Fibroblast of skin of scalp (primary cell): Measurements from ENCODE around the gene VSX1.
A peak's percentile ranks its signal among the peaks of the same experiment; 100 is the strongest.

ENCODE experiments used
- DNase-seq: peaks from one replicate; pipeline ENCODE4 v3.0.0-alpha.2; 2013

VSX1 gene

DNA sequence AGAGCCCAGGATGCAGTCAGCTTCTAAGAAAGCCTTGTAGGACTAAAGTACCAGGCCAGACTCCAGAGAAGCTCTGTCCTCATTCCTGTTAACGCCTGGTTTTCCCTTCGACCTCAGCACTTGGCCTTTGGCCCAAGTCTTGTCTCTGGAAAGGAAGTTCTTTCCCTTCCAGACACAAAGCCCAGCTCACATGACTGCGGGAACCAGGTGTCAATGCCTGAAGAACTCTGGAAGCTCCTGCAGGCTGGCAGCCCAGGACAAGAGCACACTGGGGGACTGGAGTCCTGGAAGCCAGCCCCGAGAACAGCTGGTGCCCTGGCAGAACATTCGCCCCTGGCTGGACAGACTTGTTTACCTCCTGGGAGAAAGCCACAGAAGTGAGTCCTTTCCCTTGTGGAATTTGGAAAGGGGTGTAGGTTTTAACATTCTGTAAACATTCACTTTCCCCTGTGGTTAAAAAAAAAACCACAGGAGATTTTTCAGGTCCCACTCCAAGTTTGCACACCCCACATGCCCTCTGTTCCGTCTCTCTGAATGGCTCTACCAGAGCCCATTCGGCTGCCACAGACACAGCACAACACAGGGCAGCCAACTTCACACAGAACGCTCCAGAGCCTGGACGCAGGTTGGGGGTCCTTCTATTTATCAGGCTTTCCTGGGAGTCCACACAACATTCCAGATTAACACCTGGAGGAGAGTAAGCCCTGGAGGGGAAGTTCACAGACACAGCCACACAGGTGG is 42.1 kb downstream of the VSX1 start:
- peak; percentile 20 for DNase-seq

DNA sequence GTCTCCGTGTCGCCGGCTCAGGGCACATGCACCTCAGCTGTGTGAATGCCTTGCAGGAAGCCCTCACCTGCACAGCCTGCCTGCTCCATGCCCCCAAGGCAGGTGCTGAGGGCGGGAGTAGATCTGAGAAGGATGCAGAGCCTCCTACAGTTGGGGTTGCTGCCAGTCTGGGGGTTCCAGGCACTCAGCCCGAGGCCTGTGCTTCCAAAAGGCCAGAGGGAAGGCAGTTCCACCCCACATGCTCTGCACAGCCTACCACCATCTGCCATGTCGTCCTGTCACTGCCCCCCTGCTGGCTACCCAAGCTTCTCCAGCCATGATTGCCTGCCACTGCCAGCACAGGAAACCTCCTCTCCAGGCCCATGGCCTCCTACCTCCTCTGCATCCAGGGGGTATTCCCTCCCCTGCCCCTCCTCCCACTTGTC is 43.3 kb downstream of the VSX1 start:
- DNase-seq, result no peak

DNA sequence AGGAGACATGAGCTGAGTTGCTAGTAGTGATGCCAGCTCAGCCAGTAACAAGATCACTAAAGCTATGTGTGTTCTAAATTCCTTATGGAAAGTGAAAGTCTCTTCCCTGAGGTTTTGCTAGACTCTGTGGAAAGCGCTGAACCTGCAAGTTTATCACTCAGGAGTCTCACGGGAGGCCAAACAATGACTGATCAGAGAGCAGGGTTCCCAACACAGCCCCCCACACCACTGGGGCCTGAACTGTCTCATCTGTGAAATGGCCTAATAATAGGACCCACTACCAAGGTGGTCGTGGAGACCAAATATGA is 43.9 kb downstream of the VSX1 start:
- DNase-seq, result no peak

DNA sequence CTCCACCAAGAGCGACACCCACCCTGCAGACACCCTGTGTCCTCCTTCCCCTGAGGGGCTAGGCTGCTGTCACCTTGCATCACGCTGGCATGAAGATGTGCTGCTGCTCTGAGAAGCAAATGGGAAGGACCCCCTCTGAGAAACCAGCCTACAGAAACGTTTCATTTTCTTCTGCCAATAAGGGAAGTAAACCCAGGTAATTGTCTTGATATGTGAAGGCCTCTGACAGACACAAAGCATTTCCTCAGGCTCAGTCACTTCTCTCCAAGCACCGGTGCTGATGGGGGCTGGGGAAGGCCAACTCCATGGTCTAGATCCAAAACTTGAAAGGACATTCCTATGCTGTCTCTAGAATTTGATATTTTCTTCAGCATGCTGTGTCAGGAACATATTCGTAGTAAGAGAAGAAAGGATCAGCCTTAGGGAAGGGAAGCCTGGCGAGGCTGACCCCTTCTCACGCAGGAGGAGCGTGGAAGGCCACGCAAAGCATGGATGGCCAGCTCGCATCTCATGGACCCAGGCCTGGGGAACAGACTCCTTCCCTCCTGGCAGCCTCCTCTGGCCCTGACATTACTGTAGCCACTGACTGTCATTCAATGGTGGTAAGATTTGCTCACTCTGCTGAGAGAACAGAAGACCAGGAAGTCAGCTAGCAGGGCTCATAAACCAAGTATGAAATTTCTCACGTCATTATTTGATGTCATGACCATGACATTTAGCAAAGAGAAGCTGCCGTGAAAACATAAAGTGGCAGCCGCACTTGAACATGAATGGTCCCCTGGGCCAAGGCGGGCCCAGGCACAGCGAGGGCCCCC is 44.4 kb downstream of the VSX1 start:
- no peak for DNase-seq

DNA sequence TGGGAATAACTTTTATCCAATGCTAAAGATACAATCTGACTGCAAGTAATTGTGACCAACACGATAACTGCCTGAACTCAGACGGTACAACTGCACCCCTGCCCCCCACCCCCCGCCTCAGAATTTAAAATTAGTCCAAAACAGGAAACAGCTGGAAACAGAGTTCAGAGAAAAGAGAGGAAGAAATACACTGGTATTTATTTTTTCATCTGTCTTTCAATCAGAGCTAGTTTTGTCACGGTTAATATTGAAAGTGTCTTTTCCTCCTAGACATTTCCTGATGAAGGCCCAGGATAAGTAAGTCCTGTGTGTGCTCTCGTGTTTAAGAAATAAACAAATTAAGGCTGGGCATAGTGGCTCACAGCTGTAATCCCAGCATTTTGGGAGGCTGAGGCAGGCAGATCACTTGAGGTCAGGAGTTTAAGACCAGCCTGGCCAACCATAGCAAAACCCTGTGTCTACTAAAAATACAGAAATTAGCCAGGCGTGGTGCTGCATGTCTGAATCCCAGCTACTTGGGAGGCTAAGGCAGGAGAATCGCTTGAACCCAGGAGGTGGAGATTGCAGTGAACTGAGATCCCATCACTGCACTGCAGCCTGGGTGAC is 45.5 kb downstream of the VSX1 start:
- DNase-seq, result no peak

DNA sequence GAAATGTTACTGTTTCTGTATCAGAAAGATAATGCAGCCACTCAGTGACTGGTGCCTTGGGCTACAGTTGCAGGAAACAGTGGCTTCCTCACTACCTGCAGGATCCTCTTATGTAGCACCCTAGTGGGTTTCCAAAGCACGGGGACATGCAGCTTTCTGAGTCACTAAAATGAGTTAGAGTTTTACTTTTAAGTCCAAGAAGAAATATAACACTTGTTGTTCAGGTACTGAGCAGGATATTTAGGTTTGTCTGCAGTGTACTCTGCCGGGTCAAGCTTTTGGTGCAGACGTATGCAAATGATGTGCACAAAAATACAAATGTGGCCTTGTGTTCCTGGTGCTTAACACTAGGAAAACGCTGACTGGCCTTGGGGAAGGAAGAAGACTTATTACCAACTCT is 46.0 kb downstream of the VSX1 start:
- no peak for DNase-seq

DNA sequence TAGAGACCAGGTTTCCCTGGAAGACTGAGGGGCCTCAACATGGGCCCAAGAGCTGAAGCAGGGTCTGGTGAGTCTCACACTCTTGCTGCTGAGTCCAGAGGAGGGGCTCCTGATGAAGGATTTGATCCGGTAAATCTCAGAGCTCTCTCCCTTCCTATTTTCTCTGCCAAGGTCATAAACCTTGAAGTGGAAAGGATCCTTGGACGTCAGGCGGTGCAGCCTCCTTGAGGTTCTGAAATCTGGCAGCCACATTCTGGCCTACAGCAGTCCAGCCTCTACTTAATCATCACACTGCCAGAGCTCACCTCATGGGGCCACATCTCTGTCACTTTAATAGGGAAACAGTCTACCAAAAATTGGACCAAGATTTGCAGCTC is 48.0 kb downstream of the VSX1 start:
- no peak for DNase-seq

DNA sequence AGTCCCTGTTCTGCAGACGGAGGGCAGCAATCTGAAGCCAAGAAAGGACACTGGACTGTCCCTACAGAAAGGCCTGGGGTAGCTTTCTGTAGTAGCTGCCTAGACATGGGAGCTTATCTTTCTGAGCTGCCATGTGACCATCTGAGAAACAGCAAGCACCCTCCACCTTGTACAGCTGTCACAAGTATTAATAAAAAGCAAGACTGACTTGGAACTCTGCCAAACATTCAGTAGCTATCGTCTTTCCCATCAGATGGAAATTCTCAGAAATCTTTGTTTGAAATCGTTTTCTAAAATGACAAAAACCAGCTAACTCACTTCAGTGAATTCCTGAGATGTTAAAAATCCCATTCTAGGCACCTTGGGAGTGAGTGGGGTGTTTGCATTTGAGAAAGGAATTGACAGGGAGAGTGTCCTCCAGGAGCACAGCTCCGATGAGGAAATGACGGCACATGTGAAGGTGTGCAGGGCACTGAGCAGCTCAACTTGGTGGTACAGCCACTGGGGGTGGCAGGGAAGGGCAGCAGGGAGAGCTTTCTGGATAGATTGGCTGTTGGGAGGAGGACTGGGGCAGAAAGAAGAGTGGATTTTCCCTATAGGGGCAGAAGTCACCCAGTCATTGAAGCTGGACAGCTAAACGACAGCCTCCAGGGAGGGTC is 48.5 kb downstream of the VSX1 start:
- no peak for DNase-seq

DNA sequence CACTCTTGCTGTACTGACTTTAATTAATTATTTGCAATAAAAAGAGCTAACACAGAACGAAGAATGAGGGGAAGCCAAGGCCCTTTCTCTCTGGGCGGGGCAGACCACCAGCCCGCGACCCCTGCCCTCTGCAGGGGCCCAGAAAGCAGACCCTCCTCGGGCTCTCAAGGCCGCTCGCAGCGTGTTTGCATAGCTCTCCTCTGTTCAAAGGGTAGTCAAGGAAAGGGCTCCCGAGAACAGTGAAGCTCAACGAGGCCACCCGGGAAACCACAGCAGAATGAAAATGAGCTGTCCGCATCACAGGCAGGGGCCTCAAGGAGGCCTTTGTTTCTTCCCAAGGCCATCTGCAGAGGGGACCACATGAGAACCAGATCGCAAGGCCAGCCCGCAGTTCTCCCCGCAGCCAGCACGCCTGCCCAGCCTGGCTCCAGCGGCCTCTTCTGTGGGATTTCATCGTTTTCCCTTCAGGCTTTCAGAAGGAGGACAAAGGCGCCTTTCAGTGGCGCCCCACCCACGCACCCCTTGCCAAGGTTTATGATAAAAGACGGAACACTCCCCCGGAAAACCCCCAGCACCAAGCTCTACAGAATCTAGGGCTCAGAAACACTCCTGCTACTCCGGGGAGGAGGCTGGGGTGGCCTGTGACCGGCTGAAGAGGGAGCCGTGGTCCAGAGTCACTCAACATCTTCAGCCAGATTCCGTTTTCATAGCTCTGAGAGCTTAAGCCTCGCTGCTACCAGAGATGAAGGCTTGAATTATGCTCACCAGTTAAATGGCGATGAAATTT is 49.3 kb downstream of the VSX1 start:
- no peak for DNase-seq

DNA sequence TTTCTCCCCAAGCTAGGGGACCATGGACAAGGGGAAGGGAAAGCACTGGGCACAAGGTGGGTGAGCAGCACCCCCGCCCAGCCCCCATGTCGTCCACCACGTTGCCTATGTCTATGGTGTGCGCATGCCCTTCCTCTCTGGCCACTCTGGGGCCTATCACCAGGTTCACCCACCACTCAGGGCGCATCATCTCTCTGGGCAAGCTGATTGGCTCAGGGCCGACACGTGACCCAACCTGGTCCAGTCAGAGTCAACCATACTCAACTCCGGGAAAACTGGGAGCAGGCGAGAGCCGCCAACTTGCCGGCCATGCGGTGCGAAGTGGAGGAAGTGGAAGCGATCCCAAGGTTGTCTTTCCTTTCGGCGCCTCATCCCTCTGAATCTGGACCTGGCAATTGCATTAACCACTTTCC is 49.9 kb downstream of the VSX1 start:
- DNase-seq, result no peak

DNA sequence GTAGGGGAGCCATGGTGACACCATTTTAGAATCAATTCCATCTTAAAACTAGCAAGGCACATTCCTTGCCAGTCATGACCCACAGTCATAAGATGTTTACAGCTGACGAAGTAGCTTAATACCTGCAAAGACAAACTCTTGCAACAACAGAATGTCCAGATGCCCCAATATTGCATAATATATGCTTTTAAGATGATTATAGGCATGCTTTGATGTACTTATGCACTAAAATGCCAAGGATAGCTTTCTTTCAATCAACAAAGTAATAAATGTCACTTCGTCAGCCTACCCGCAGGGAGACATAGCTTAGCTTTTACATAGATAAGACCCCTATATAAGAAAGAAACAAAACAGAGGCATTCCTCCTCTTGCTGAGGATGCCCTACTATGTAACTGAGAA is 50.7 kb downstream of the VSX1 start:
- no peak for DNase-seq

DNA sequence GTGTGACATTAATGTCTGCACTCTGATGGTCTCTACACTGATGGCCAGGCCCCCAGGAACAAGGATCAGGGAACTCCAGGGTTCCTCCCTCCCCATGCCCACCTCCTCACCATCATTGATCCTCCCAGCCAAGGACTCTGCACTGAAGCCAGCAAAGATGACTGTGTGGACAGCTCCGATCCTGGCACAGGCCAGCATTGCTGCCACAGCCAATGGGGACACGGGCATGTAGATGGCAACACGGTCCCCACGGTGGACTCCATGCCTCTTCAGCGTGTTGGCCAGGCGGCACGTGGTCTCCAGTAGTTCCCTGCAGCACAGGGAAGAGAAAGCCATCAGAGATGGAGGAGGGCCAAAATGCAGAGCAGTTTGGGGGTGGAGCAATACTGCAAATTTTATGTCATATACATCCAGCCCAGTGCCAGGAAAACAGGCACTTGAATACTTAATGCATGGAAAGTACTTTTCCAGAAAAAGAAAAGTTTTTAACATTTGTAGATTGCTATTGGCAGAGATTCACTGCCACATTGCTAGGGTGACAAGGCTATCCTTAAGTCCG is 51.2 kb downstream of the VSX1 start:
- DNase-seq, result no peak

DNA sequence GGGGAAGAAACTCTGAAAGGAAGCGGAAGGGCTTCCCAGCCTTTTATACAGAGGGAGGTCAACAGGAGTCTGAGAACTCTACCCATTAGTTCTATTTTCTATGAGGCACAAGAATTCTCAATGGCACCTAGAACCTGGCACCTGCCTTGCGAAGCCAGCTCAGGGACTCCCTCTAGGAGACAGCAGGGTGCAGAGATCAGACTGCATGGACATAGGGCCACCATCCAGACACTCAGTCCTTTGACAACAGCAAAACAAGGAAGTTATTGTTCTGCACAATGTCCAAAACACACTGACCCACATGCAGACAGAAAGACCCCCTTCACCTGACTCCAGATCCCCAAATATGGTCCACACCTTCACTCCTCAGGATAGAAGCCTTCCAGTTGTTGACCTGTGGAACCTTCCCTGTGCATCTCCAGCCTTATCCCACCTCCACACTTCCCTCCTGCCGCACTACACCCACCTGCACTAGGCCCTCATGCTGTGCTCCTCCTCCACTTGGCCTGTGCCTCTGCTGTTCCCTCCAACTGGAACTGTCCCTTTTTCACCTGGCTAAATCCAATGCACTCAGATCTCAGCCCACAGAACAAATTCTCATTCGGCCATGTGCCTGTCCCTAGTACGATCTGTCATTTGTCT is 51.8 kb downstream of the VSX1 start:
- DNase-seq, result no peak

DNA sequence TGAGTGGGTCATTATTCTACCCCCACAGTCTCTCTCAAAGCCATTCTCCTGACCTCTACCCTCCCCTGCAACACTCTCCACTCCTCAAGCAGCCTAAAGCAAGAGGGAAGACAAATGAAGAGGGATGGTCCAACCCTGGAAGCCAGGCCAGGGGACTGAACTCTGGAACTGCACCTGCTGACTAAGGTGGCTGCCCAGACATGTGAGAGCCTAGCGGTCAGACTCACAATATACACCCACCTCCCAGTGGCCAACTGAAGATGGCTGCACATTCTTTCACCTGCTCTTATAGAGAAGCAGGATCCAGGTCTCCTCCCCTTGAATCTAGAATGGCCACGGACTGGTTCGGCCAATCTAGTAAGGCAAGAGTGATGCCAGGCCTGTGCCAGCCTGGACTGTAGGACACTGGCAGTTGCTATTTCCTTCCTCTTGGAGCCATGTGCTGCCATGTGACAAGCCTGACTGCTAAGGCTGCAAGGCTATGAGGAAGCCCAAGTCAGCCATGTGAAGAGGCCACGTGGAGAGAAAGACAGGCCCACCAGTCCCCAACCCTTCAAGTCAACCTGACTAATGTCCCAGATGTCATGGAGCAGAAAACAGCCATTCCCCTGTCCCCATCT is 55.8 kb downstream of the VSX1 start:
- no peak for DNase-seq
